ENCODE data around the gene ATXN1.

DNA sequence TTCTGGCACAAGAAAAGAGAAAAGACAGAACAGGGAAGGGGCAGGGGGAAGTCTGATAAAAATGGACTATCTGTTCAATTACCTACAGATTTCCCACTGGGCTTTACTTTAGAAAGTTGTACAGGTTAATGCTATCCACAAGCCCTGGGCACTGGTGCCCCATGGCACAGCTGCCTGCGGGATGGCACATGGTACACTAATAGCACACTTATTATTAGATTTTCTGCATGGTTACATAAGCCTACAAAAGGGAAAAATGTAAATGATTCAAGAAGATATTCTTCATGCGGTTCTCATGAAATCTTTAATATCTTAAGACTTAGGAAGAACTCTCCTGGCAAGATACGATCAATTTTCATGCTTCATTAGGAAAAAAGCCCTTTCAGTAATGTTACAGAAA, 385.4 kb downstream of the ATXN1 start:
- TF ChIP-seq, protein P1, sequence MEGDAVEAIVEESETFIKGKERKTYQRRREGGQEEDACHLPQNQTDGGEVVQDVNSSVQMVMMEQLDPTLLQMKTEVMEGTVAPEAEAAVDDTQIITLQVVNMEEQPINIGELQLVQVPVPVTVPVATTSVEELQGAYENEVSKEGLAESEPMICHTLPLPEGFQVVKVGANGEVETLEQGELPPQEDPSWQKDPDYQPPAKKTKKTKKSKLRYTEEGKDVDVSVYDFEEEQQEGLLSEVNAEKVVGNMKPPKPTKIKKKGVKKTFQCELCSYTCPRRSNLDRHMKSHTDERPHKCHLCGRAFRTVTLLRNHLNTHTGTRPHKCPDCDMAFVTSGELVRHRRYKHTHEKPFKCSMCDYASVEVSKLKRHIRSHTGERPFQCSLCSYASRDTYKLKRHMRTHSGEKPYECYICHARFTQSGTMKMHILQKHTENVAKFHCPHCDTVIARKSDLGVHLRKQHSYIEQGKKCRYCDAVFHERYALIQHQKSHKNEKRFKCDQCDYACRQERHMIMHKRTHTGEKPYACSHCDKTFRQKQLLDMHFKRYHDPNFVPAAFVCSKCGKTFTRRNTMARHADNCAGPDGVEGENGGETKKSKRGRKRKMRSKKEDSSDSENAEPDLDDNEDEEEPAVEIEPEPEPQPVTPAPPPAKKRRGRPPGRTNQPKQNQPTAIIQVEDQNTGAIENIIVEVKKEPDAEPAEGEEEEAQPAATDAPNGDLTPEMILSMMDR (IDR thresholded peaks at IDR 0.05; ENCODE audit: insufficient read depth, low read length) = no peak
- no peak for TF ChIP-seq SPI1 (IDR thresholded peaks at IDR 0.05; ENCODE audit: borderline replicate concordance, low read depth)
- TF ChIP-seq POLR2AphosphoS5 (IDR thresholded peaks at IDR 0.05; ENCODE audit: low read depth) = no peak

All from HL-60 (cell line).